IMR-90 (cell line): ENCODE data around the gene FAM168A. TPM values are rescaled to one million over a fixed set of nuclear protein-coding genes. Genes with fewer than 3 reads are reported as not detected.

ENCODE experiments used
- ATAC-seq: fragments of 200-7000 bp; cut with Tn5 transposase; 2 replicates; pipeline ENCODE4 v1.9.1; 2020; ENCODE audit warnings: low read depth, mild to moderate bottlenecking, moderate library complexity
- BruUV-seq: library from RNA; stranded (reverse); fragments of 400-500 nt; replicated peaks from 2 replicates; lab custom pipeline; 2021; lab: Mats Ljungman, UMichigan
- CTCF ChIA-PET: fragments of 300-600 bp; formaldehyde crosslinking; extraction: SDS; loops from one replicate; lab custom pipeline; 2021; ENCODE audit warnings: antibody characterized with exemption; lab: Yijun Ruan, JAX
- POLR2A ChIA-PET: fragments of 300-600 bp; sonication (Branson Sonifier 250); formaldehyde crosslinking; loops from one replicate; lab custom pipeline; 2022; ENCODE audit warnings: antibody characterized with exemption; ENCODE audit not compliant: unreplicated experiment; lab: Charles Lee
- DNase-seq: peaks from one replicate; pipeline ENCODE4 v3.0.0; 2013
- H2AFZ ChIP-seq: replicated peaks from 2 replicates; pipeline ENCODE3; 2013; ENCODE audit warnings: low read length, mild to moderate bottlenecking; ENCODE audit not compliant: poor library complexity
- H2AK5ac ChIP-seq: 2 replicates; pipeline ENCODE4 v1.6.1; 2013; ENCODE audit warnings: low read depth, low read length, inconsistent platforms
- H2AK9ac ChIP-seq: replicated peaks from 2 replicates; pipeline ENCODE3; 2013; ENCODE audit warnings: mild to moderate bottlenecking, low read depth, low read length, moderate library complexity; ENCODE audit not compliant: poor library complexity
- H2BK120ac ChIP-seq: 2 replicates; pipeline ENCODE4 v1.6.1; 2013; ENCODE audit warnings: low read depth, low read length, inconsistent platforms
- H2BK15ac ChIP-seq: 3 replicates; pipeline ENCODE4 v1.6.1; 2013; ENCODE audit warnings: low read depth, low read length, inconsistent platforms
- H2BK20ac ChIP-seq: 2 replicates; pipeline ENCODE4 v1.6.1; 2013; ENCODE audit warnings: low read depth, mild to moderate bottlenecking, inconsistent platforms, low read length, moderate library complexity
- H2BK5ac ChIP-seq: 2 replicates; pipeline ENCODE4 v1.6.1; 2013; ENCODE audit warnings: mild to moderate bottlenecking, low read depth, low read length, inconsistent platforms; ENCODE audit not compliant: poor library complexity, severe bottlenecking
- H3K14ac ChIP-seq: replicated peaks from 2 replicates; pipeline ENCODE4 v1.6.1; 2013; ENCODE audit warnings: low read depth, low read length, inconsistent platforms
- H3K18ac ChIP-seq: 2 replicates; pipeline ENCODE4 v1.6.1; 2013; ENCODE audit warnings: low read depth, low read length, control low read depth
- H3K23ac ChIP-seq: 2 replicates; pipeline ENCODE4 v1.6.1; 2013; ENCODE audit warnings: low read depth, low read length, inconsistent platforms
- H3K27ac ChIP-seq: 2 replicates; pipeline ENCODE4 v1.5.1; 2013; ENCODE audit warnings: mild to moderate bottlenecking, control low read depth, low read length; ENCODE audit not compliant: insufficient read depth
- H3K27me3 ChIP-seq: 2 replicates; pipeline ENCODE4 v1.6.1; 2013; ENCODE audit warnings: low read length; ENCODE audit not compliant: control insufficient read depth, insufficient read depth
- H3K36me3 ChIP-seq: 2 replicates; pipeline ENCODE4 v1.6.1; 2013; ENCODE audit warnings: low read length, mixed read lengths; ENCODE audit not compliant: control insufficient read depth, insufficient read depth
- H3K4ac ChIP-seq: 2 replicates; pipeline ENCODE4 v1.6.1; 2013; ENCODE audit warnings: low read depth, low read length, inconsistent platforms
- H3K4me1 ChIP-seq: 2 replicates; pipeline ENCODE4 v1.6.1; 2013; ENCODE audit warnings: low read length, mixed read lengths; ENCODE audit not compliant: control insufficient read depth, insufficient read depth
- H3K4me2 ChIP-seq: 2 replicates; pipeline ENCODE4 v1.6.1; 2013; ENCODE audit warnings: low read depth, mild to moderate bottlenecking, control low read depth, low read length, moderate library complexity
- H3K4me3 ChIP-seq: 2 replicates; pipeline ENCODE4 v1.5.1; 2013; ENCODE audit warnings: low read depth, mild to moderate bottlenecking, control low read depth, low read length, moderate library complexity; ENCODE audit not compliant: insufficient read depth
- H3K56ac ChIP-seq: 2 replicates; pipeline ENCODE4 v1.6.1; 2013; ENCODE audit warnings: low read length, inconsistent platforms; ENCODE audit not compliant: insufficient read depth; ENCODE audit errors: extremely low read depth
- H3K79me1 ChIP-seq, 2 experiments: 2 replicates each; pipeline ENCODE4 v1.6.1; 2013; ENCODE audit warnings: low read length in 2 of 2, inconsistent platforms in 1 of 2, low read depth in 1 of 2
- H3K9ac ChIP-seq: 2 replicates; pipeline ENCODE4 v1.6.1; 2013; ENCODE audit warnings: low read depth, low read length, control low read depth
- H3K9me1 ChIP-seq: 2 replicates; pipeline ENCODE4 v1.6.1; 2013; ENCODE audit warnings: low read length, inconsistent platforms; ENCODE audit not compliant: insufficient read depth
- H3K9me3 ChIP-seq: 2 replicates; pipeline ENCODE4 v1.6.1; 2013; ENCODE audit warnings: low read length; ENCODE audit not compliant: control insufficient read depth, insufficient read depth
- H4K20me1 ChIP-seq: 2 replicates; pipeline ENCODE4 v1.6.1; 2013; ENCODE audit warnings: low read length, inconsistent platforms; ENCODE audit not compliant: insufficient read depth
- H4K5ac ChIP-seq: 2 replicates; pipeline ENCODE4 v1.6.1; 2013; ENCODE audit warnings: mild to moderate bottlenecking, low read depth, low read length, control low read depth
- H4K8ac ChIP-seq, 2 experiments: 2 replicates each; pipeline ENCODE4 v1.6.1; 2013; ENCODE audit warnings: low read depth in 2 of 2, low read length in 2 of 2, control low read depth in 1 of 2, inconsistent platforms in 1 of 2
- H4K91ac ChIP-seq: 2 replicates; pipeline ENCODE4 v1.6.1; 2013; ENCODE audit warnings: low read depth, low read length, inconsistent platforms; ENCODE audit not compliant: insufficient read depth
- BHLHE40 ChIP-seq: fragments of 150-350 bp; IDR thresholded peaks from 2 replicates; pipeline ENCODE4 v1.6.1; 2016; ENCODE audit warnings: mild to moderate bottlenecking, low read depth, low read length
- CEBPB ChIP-seq: IDR thresholded peaks from 2 replicates; pipeline ENCODE4 v1.6.1; 2012; ENCODE audit warnings: low read depth, low read length, improper control_type of control experiment
- CTCF ChIP-seq: conservative IDR thresholded peaks from 2 replicates; pipeline ENCODE4 v1.5.1; 2012; ENCODE audit warnings: mild to moderate bottlenecking, low read depth, low read length, improper control_type of control experiment
- ELK1 ChIP-seq: fragments of 150-350 bp; IDR thresholded peaks from 2 replicates; pipeline ENCODE4 v1.6.1; 2016; ENCODE audit warnings: low read depth, mild to moderate bottlenecking, low read length, moderate library complexity, borderline replicate concordance
- FOS ChIP-seq: fragments of 150-350 bp; IDR thresholded peaks from 2 replicates; pipeline ENCODE4 v1.6.1; 2016; ENCODE audit warnings: low read depth, low read length
- MAFK ChIP-seq: IDR thresholded peaks from 2 replicates; pipeline ENCODE4 v1.6.1; 2012; ENCODE audit warnings: low read depth, low read length, improper control_type of control experiment
- MAZ ChIP-seq: IDR thresholded peaks from 2 replicates; pipeline ENCODE4 v1.6.1; 2012; ENCODE audit warnings: low read depth, mild to moderate bottlenecking, low read length, improper control_type of control experiment, moderate library complexity, borderline replicate concordance
- MXI1 ChIP-seq: IDR thresholded peaks from 2 replicates; pipeline ENCODE4 v1.6.1; 2012; ENCODE audit warnings: low read depth, mild to moderate bottlenecking, low read length, moderate library complexity, borderline replicate concordance
- NFE2L2 ChIP-seq: fragments of 150-350 bp; IDR thresholded peaks from 2 replicates; pipeline ENCODE4 v1.6.1; 2016; ENCODE audit warnings: low read depth, mild to moderate bottlenecking, low read length
- POLR2A ChIP-seq: IDR thresholded peaks from 2 replicates; pipeline ENCODE4 v1.6.1; 2012; ENCODE audit warnings: mild to moderate bottlenecking, low read depth, low read length
- RAD21 ChIP-seq: IDR thresholded peaks from 2 replicates; pipeline ENCODE4 v1.6.1; 2012; ENCODE audit warnings: low read length, improper control_type of control experiment
- RCOR1 ChIP-seq: IDR thresholded peaks from 2 replicates; pipeline ENCODE4 v1.6.1; 2012; ENCODE audit warnings: mild to moderate bottlenecking, low read length, improper control_type of control experiment; ENCODE audit not compliant: insufficient replicate concordance
- RFX5 ChIP-seq: IDR thresholded peaks from 2 replicates; pipeline ENCODE4 v1.8.0; 2012; ENCODE audit warnings: low read depth, mild to moderate bottlenecking, low read length, moderate library complexity
- SMC3 ChIP-seq: fragments of 150-350 bp; IDR thresholded peaks from 2 replicates; pipeline ENCODE4 v1.6.1; 2016; ENCODE audit warnings: low read depth, mild to moderate bottlenecking, antibody characterized with exemption, low read length, moderate library complexity
- WGBS, 2 experiments: methylation state at CpG; one replicate each; pipeline versions ENCODE4 v1.1.5 to v1.1.7; 2013; ENCODE audit warnings: missing lambda C conversion rate in 2 of 2; ENCODE audit not compliant: insufficient read length in 1 of 2; ENCODE audit errors: extremely low coverage in 2 of 2; 5-methylcytosine and 5-hydroxymethylcytosine counted together
- dilution Hi-C: fragments of 300-500 bp; cut with HindIII; formaldehyde crosslinking; loops from one replicate; pipeline ENCODE4 v1.14.3; 2018; ENCODE audit warnings: low sequenced_read_pairs; ENCODE audit not compliant: unreplicated experiment
- in situ Hi-C: fragments of 300-500 bp; cut with MboI; formaldehyde crosslinking; loops from 3 replicates; pipeline ENCODE4 v1.14.3; 2019; ENCODE audit warnings: low sequenced_read_pairs, inconsistent platforms, mixed read lengths
- intact Hi-C: fragments of 100-400 bp; cut with micrococcal nuclease; formaldehyde crosslinking; loops from 2 replicates; pipeline ENCODE4 v1.10.0; 2022
- polyA plus RNA-seq, 3 experiments: library from polyadenylated mRNA; depleted of rRNA; stranded (reverse); fragments of >200 nt; gene quantifications; 2 replicates each; pipeline ENCODE4 v1.2.3, GENCODE V29; 2012; ENCODE audit warnings: low replicate concordance in 1 of 3
- total RNA-seq: library from RNA; depleted of rRNA; stranded (reverse); fragments of >200 nt; gene quantifications from 2 replicates; pipeline ENCODE4 v1.2.3, GENCODE V29; 2012

The FAM168A gene
- total and polyA plus RNA-seq, 2 of the 4 experiments (the other 2 are of a cell fraction): 13.1 to 22.8 TPM

- no peak overlapping the region for H2BK5ac ChIP-seq
- peaks cover 21 to 36% of the 10 kb centered on the region in 2 experiments for H3K79me1 ChIP-seq
- no peak overlapping the region for H4K5ac ChIP-seq
- H4K91ac ChIP-seq: no peak overlapping the region
- ChIA-PET POLR2A (no interaction called here), CTCF (no interaction called here)
- H4K8ac ChIP-seq: no peak overlapping the region
- no TSS peak for BruUV-seq
- peaks cover 4% of the 10 kb centered on the region; the same call in 1 of the 2 replicates for H3K36me3 ChIP-seq
- H3K27me3 ChIP-seq: no peaks in the 10 kb centered on the region
- no peak for ATAC-seq
- in situ Hi-C loops: no loop called here
- no peak overlapping the region for H3K4ac ChIP-seq
- no peak for DNase-seq
- H3K14ac ChIP-seq: no peak overlapping the region
- peaks cover 16% of the 10 kb centered on the region for H3K4me1 ChIP-seq
- H3K27ac ChIP-seq: no peak overlapping the region
- H2AK9ac ChIP-seq: no peak overlapping the region
- no peak overlapping the region for H3K18ac ChIP-seq
- no peak overlapping the region for H3K56ac ChIP-seq
- peaks cover 14% of the 10 kb centered on the region for H4K20me1 ChIP-seq
- no peaks in the 10 kb centered on the region for H3K9me3 ChIP-seq
- no peak overlapping the region for H2AK5ac ChIP-seq
- intact Hi-C loops: no loop called here
- peaks cover 13% of the 10 kb centered on the region; the same call in 1 of the 2 replicates for H3K9me1 ChIP-seq
- WGBS, 2 experiments: 91% methylated on average over 6 of the region's 12 CpGs; no CpG with 5 or more reads in 1 of the 2 experiments
- TF ChIP-seq MXI1 (no peak), RCOR1 (no peak), MAZ (no peak), FOS (no peak), SMC3 (no peak), POLR2A (no peak), BHLHE40 (no peak), ELK1 (no peak), NFE2L2 (no peak), CTCF (no peak), RAD21 (no peak), RFX5 (no peak), CEBPB (no peak), MAFK (no peak)
- H2AFZ ChIP-seq: no peak overlapping the region
- no peak overlapping the region for H2BK15ac ChIP-seq
- no peak overlapping the region for H2BK120ac ChIP-seq
- no peak overlapping the region for H3K9ac ChIP-seq
- H3K4me3 ChIP-seq: no peak overlapping the region
- dilution Hi-C loops: no loop called here
- no peak overlapping the region for H2BK20ac ChIP-seq
- H3K23ac ChIP-seq: no peak overlapping the region
- H3K4me2 ChIP-seq: no peak overlapping the region
These were observed 207.0 kb downstream of the FAM168A start for GRCh38 chr11:73390601-73391565.
